HG03521 (cell line): ENCODE results near the gene ZBTB7B.

Experiments
- ATAC-seq: cut with Tn5 transposase; IDR thresholded peaks from one replicate; pipeline ENCODE4 v1.9.1; 2021; ENCODE audit warnings: mild to moderate bottlenecking, moderate library complexity; ENCODE audit not compliant: unreplicated experiment

The ZBTB7B gene

DNA sequence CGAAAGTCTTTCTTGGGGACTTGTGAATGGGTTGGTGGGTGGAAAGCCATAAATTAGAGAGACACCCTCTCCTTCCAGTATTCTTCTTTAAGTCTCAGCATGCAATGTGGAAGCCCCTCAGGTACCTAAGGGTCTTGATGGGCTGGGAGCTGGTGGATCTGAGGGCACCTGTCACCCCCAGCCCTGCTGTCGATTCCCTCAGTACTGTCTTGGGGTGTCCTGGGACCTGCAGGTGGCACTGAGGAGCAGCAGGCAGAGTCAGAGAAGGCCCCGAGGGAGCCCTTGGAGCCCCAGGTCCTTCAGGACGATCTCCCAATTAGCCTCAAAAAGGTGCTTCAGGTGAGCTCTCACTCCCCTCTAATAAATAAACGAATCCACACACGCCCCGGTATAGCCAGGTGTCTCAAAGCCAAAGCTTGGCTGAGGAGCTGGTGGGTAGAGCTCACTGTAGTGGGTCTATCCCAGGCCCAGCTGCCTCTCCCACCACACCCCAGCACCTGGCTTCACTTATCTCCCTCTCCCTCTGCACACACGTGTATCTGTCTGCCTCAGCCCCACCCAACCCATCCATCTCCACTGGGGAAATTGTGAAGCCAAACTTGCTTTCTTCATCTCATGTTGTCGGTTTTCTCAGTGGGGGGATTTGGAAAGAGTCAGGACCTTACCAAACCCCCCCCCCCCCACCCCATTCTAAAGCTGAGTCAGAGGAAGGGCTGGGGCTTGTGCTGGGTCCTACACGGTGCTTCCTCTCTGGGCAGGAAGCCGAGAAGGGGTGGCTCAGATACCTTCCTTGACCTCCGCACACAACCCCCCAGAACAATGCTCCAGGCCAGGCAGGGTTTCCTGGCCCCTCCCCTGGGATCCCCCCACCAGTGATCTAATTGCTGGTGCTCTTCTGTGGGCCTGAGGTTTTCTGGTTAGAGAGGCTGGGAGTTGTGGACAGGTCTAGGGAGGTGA lies 50.1 kb downstream of the ZBTB7B start:
- ATAC-seq: no peak

DNA sequence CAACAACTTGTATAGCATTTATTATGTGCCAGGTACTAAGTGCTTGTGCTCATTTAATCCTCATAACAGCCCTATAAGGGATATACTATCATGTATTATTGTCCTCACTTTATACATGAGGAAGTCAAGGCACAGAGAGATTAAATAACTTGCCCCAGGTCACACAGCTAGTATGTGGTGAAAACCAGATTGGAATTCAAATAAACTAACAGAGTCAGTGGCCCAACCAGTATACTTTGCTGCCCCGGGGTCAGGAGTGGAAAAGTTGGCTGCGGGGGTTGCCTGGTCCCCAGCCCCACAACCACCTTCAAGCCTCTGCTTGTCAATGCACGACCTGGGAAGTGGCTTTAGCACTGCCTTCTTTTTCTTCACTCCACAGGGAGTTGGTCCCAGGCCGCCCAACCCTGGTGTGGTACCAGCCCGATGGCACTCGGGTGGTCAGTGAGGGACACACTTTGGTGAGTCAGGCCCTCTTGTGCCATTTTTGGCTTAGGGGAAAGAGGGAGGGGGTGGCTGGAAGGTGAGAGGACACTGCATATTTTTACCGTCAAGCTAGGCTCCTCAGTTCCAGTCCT lies 51.0 kb downstream of the ZBTB7B start:
- no peak for ATAC-seq

DNA sequence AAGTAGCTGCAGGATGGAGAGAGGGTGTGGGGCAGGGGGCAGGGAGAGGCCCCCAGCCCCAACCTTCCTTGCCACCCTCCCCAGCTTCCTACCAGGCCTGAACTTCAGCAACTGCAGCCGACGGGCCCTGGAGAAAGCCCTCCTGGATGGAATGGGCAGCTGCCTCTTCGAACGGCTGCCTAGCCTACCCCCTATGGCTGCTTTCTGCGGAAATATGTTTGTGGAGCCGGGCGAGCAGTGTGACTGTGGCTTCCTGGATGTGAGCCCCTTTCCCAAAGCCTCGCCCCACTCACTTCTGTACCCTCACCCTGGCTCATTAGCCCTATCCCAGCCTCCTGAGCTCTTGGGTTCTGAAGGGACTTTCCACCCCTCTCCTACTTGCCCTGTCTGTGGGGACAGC lies 54.5 kb downstream of the ZBTB7B start:
- no peak for ATAC-seq

DNA sequence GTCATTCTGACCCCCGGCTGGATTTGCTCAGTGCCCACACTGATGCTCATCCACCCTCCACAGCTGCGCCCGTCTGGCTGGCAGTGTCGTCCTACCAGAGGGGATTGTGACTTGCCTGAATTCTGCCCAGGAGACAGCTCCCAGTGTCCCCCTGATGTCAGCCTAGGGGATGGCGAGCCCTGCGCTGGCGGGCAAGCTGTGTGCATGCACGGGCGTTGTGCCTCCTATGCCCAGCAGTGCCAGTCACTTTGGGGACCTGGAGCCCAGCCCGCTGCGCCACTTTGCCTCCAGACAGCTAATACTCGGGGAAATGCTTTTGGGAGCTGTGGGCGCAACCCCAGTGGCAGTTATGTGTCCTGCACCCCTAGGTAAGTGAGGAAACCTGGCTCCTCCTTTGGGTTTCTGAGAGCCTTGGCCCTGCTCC lies 55.2 kb downstream of the ZBTB7B start:
- no peak for ATAC-seq

DNA sequence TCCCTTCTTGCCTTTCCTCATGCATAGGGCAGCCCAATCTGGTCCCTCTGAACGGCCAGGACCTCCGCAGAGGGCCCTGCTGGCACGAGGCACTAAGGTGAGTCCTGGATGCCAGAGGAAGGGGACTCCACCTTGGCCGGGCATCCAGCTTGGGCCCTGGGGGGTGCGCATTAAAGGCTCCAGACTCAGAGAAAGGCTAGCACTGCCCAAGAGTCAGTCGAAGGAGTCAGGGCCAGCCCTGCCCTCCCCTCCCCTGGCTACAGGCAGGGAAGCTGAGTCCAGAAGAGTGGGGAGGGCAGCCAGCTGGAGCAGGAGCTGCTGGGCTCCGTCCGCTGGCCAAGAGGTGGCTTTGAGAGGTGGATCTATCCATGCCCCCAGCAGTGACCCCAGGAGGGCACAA lies 58.1 kb downstream of the ZBTB7B start:
- no peak for ATAC-seq

DNA sequence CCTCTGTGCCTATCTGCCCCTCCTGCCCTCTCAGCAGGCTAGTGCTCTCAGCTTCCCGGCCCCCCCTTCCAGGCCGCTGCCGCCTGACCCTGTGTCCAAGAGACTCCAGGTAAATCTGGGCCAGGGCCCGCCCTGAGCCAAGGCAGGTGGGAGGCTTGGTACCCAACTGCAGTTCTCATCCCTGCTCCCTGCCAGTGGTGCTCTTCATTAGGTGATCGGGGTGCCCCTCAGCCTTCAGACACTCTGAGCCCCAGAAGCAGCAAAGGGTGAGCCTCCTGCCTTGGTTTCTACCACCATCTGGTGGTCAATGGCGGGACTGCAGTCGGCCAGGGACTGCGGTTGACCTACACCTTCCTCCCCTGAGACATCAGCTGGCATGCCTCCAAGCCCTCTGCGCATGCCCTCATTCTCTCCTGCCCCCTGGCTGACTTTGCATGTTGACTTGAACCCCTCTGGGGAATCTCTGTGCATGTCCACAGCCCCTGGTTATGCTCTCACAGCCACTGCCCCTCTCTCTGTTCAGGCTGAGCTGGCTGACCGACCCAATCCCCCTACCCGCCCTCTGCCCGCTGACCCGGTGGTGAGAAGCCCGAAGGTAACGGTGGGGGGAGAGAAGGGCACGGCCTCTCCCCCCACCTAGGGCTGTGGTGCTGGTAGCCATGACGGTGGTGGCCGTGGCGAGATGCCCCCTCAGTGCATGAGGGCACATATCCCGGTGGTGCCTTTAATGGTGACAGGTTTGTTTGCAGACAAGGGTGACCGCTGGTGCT lies 59.0 kb downstream of the ZBTB7B start:
- ATAC-seq: peak; percentile 46

DNA sequence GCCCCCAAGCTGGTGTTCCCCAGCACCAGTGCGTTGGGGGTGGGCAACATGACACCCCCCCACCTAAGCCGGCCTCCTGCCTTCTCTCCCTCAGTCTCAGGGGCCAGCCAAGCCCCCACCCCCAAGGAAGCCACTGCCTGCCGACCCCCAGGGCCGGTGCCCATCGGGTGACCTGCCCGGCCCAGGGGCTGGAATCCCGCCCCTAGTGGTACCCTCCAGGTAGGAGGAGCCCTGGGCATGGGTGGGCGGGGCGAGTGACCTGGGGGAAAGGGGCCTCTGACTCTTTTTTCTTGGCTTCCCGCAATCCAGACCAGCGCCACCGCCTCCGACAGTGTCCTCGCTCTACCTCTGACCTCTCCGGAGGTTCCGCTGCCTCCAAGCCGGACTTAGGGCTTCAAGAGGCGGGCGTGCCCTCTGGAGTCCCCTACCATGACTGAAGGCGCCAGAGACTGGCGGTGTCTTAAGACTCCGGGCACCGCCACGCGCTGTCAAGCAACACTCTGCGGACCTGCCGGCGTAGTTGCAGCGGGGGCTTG lies 59.6 kb downstream of the ZBTB7B start:
- ATAC-seq: no peak

DNA sequence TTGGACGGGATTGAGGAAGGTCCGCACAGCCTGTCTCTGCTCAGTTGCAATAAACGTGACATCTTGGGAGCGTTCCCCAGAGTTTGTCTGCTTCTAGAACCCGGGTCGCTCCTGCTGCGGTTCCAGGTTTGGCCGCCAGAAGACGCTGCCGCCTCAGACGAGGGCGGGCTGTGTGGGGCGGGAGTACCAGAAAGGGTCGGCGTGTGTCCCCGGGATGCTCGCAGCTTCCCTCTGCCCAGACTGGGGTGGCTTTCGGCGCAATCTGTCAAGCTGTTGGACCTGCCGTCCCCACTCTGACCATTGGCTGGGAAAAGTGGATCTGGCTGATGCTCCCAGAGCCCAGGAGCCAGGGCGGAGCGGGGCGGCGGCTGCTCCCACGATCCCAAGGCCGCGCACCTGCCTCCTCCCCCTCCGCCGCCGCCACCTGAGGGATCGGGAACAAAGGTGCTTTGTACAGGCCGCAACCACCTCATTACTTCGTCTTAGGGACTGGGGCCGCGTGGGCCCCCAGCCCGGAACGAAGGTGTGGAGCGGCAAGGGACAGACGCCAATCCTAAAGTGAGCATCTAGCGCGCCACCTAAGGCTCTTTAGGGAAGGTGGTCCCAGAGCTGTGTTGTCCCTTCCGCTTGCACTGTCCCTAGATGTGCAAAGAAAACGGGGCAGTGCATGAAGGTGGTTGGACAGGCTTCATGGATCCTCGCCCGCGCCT lies 60.3 kb downstream of the ZBTB7B start:
- ATAC-seq: no peak

DNA sequence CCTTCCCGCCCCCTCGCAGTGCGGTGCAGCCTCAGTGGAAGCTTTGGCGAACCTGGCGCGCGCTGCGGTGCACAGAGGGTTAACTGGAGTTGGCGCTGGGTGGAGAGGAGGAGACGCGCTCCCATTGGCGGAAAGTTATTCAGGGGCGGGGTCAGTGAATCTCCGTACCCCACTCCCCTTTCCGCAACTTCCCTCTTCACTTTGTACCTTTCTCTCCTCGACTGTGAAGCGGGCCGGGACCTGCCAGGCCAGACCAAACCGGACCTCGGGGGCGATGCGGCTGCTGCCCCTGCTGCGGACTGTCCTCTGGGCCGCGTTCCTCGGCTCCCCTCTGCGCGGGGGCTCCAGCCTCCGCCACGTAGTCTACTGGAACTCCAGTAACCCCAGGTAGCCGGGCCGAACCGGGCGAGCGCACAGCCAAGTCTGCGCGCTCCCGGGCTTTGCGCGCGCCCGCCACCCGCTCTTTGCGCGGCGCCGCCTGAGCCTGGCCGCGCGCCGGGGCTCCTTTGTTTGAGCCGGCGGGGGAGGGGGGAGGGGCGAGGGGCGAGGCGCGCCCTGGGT lies 61.0 kb downstream of the ZBTB7B start, which contains the start of gene EFNA4:
TSS of gene EFNA4 (plus strand) at position 191 of the 561 bp plus-strand sequence. CDS start at position 275, 84 bp downstream.
- ATAC-seq: peak; percentile 63

DNA sequence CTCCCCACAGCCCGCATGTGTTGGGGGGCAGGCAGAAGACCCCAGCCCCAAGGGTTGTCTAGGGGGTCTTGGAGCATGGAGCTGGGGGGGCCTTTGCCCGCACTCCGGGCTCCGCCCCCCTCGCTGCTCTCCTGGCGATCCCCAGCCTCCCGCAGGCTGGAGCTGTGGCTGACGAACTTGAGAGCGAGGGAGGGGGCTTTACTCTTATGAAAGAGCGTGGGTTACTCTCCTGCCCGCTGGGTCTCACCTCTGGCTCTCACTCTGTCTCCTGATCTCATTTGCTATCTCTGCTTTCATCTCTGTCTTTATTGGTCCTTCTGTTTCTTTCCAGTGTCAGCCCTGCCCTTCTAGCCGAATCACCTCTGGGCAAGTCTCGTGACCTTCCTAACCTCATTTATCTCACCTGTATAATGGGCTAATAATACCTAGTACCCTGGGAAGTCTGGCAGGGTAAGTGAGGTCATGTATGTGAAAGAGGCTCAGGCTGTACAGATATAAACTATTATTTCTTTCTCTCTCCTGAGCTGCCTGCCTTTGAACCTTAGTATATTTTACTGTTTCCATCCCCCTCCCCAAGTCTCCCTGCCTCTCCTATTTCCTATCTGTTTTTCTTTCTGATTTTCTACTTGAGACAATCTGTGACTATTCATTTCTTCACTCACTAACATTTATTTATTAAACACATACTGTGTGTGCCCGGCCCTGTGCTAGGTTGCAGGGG lies 61.7 kb downstream of the ZBTB7B start:
- no peak for ATAC-seq

DNA sequence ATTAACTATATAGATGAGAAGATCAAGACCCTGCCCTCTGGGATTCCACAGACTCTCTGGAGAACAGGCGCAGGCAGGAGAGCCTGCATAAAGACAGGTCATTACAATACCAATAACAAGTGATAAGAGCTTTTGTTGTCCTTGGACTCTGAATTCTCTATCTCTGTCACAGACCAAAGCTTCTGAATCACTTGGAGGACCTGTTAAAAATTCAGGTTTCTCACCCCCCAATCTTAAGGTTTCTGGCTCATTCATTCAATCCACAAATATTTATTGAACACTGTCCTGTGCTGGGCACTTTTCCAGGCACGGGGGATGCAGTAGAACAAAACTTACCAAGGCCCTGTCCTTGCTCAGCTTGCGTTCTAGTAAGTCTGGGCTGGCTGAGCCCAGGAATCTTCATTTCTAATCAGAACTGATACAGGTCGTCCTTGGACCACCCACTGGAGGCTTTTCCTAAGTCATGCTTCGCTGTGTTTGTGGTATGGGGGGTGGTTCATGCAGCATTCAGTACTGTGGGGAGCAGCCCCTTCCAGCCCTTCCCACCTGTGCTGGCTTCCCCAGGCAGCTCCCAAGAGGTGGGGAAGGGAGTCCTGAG lies 62.3 kb downstream of the ZBTB7B start:
- ATAC-seq: no peak

DNA sequence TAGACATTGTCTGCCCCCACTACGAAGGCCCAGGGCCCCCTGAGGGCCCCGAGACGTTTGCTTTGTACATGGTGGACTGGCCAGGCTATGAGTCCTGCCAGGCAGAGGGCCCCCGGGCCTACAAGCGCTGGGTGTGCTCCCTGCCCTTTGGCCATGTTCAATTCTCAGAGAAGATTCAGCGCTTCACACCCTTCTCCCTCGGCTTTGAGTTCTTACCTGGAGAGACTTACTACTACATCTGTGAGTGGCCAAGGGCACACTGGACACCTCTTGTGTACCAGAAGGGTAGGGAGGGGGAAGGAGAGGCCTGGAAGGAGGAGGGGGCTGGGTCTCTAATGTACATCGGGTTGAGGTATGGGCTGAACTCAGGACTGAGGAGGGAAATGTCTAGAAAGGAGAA lies 64.2 kb downstream of the ZBTB7B start:
- no peak for ATAC-seq
